Fibroblast of the aortic adventitia (primary cell): ENCODE measurements around the gene GALNT1. TPM values are rescaled to one million over a fixed set of nuclear protein-coding genes. Genes with fewer than 3 reads are reported as not detected.

ENCODE experiments used
- DNase-seq: peaks from one replicate; pipeline ENCODE4 v3.0.0-alpha.2; 2010; ENCODE audit warnings: low read depth
- H3K4me3 ChIP-seq: 2 replicates; pipeline ENCODE4 v1.5.1; 2011; ENCODE audit warnings: low read depth, mild to moderate bottlenecking, control low read depth, low read length, moderate library complexity
- CTCF ChIP-seq: IDR thresholded peaks from 2 replicates; pipeline ENCODE4 v1.5.1; 2011; ENCODE audit warnings: mild to moderate bottlenecking, low read length, control low read depth, inconsistent platforms; ENCODE audit not compliant: insufficient read depth
- total RNA-seq: library from RNA; depleted of rRNA; stranded (reverse); fragments of >200 nt; gene quantifications from 2 replicates; pipeline ENCODE4 v1.2.3, GENCODE V29; 2012; ENCODE audit warnings: low replicate concordance

GALNT1 gene
- total RNA-seq, 1 donor, result 49.0 TPM

GRCh38 chr18:35661483-35662146, 80.1 kb downstream of the GALNT1 start:
- H3K4me3 ChIP-seq, result no peak overlapping the region
- peak; percentile 8 for DNase-seq
- peak; percentile 16 for TF ChIP-seq CTCF

GRCh38 chr18:35662293-35663062, 80.9 kb downstream of the GALNT1 start:
- no peak for TF ChIP-seq CTCF

GRCh38 chr18:35671966-35672603, 90.5 kb downstream of the GALNT1 start:
- TF ChIP-seq CTCF, result no peak
- no peak overlapping the region for H3K4me3 ChIP-seq
- DNase-seq, result no peak

More at GRCh38 chr18:35662293-35663062, 80.9 kb downstream of the GALNT1 start:
- no peak for DNase-seq
- H3K4me3 ChIP-seq, result no peak overlapping the region

GRCh38 chr18:35672897-35673296, 91.4 kb downstream of the GALNT1 start:
- TF ChIP-seq CTCF, result no peak
- DNase-seq, result no peak
- H3K4me3 ChIP-seq, result no peak overlapping the region

- DNase-seq, result no peak
- no peak for TF ChIP-seq CTCF
- H3K4me3 ChIP-seq, result no peak overlapping the region
Observed at GRCh38 chr18:35673682-35674081, 92.1 kb downstream of the GALNT1 start.

- H3K4me3 ChIP-seq, result no peak overlapping the region
- TF ChIP-seq CTCF, result no peak
- no peak for DNase-seq
Observed at GRCh38 chr18:35680139-35680551, 98.6 kb downstream of the GALNT1 start.
